GM12878 (cell line): Measurements from ENCODE around the gene UTP20. TPM values are rescaled to one million over a fixed set of nuclear protein-coding genes. Genes with fewer than 3 reads are reported as not detected.

Experiments
- polyA plus RNA-seq, 11 experiments: library from polyadenylated mRNA; depleted of rRNA in 4 of 11; unstranded in 6 of 11; stranded (reverse) in 5 of 11; fragments of >200 nt; fragmentation: Nextera tagmentation in 4 of 11; fragmentation: Illumina TruSeq in 1 of 11; extraction: Ambion mirVana in 4 of 11; extraction: Trizol in 1 of 11; gene quantifications; 1 replicate in 1 of 11; 2 replicates in 10 of 11; pipeline versions ENCODE4 v1.2.1 to v1.2.3, GENCODE V29; 2011 to 2016; ENCODE audit warnings: inconsistent platforms in 2 of 11, missing spikeins in 2 of 11, low read depth in 1 of 11
- small RNA-seq: library from RNA; depleted of rRNA; stranded (forward); fragments of <200 nt; gene quantifications from one replicate; pipeline ENCODE3, GENCODE V24; 2014
- total RNA-seq, 4 experiments: library from RNA; depleted of rRNA in 3 of 4; stranded (reverse); fragments of >200 nt in 3 of 4; fragmentation: Illumina TruSeq in 1 of 4; extraction: Trizol in 1 of 4; gene quantifications; 2 replicates each; pipeline versions ENCODE4 v1.2.1 to v1.2.3, GENCODE V29; 2013 to 2021

Gene UTP20
- total and polyA plus RNA-seq, 10 of the 15 experiments (the other 5 are each of a cell fraction or from before 2014, with no cell fraction given): 3.6 to 25.6 (median 16.7) TPM

Small RNA genes lying within 50 kb of the gene (small RNA-seq; reads per million reads assigned to genes)
- not detected for gene RNU6-1068P
- gene RPS27P23: not detected

Other genes starting within 250 kb of the UTP20 start
- not detected in 2 replicates for gene SLC5A8, start 69.9 kb upstream of the UTP20 start, total RNA-seq (2014; rRNA removed)
- not detected in 2 replicates for gene SLC5A8, start 69.9 kb upstream of the UTP20 start, total RNA-seq (2014; rRNA removed; fragmentation: Illumina TruSeq; extraction: Trizol)
- not detected in 2 replicates for gene SLC5A8, start 69.9 kb upstream of the UTP20 start, total RNA-seq (2021)
- not detected in 2 replicates for gene SLC5A8, start 69.9 kb upstream of the UTP20 start, polyA plus RNA-seq (2011; rRNA removed)
- gene SLC5A8, start 69.9 kb upstream of the UTP20 start, polyA plus RNA-seq (2014; fragmentation: Illumina TruSeq; extraction: Trizol): not detected in 2 replicates
- not detected for gene SLC5A8, start 69.9 kb upstream of the UTP20 start, polyA plus RNA-seq (2014; fragmentation: Nextera tagmentation; extraction: Ambion mirVana)
- gene SLC5A8, start 69.9 kb upstream of the UTP20 start, polyA plus RNA-seq (2014; rRNA removed): not detected in 2 replicates
- not detected for gene SLC5A8, start 69.9 kb upstream of the UTP20 start, polyA plus RNA-seq (2016; fragmentation: Nextera tagmentation; extraction: Ambion mirVana)
- 28.5 and 32.5 TPM in 2 replicates for gene ARL1, start 127.7 kb downstream of the UTP20 start, total RNA-seq (2014; rRNA removed)
- gene ARL1, start 127.7 kb downstream of the UTP20 start, total RNA-seq (2014; rRNA removed; fragmentation: Illumina TruSeq; extraction: Trizol): 48.4 and 53.8 TPM in 2 replicates
- 54.0 and 54.5 TPM in 2 replicates for gene ARL1, start 127.7 kb downstream of the UTP20 start, total RNA-seq (2021)
- 83.2 and 114 TPM in 2 replicates for gene ARL1, start 127.7 kb downstream of the UTP20 start, polyA plus RNA-seq (2011; rRNA removed)
- 65.4 and 90.5 TPM in 2 replicates for gene ARL1, start 127.7 kb downstream of the UTP20 start, polyA plus RNA-seq (2014; fragmentation: Illumina TruSeq; extraction: Trizol)
- 10 to 100 TPM; 84.5 to 95.0 TPM for gene ARL1, start 127.7 kb downstream of the UTP20 start, polyA plus RNA-seq (2014; fragmentation: Nextera tagmentation; extraction: Ambion mirVana)
- gene ARL1, start 127.7 kb downstream of the UTP20 start, polyA plus RNA-seq (2014; rRNA removed): 49.0 and 53.5 TPM in 2 replicates
- 10 to 100 TPM; 66.0 to 68.5 TPM for gene ARL1, start 127.7 kb downstream of the UTP20 start, polyA plus RNA-seq (2016; fragmentation: Nextera tagmentation; extraction: Ambion mirVana)
- 0.11 TPM in 1 of 2 replicates, not detected in the other for gene SPIC, start 195.2 kb downstream of the UTP20 start, total RNA-seq (2014; rRNA removed)
- 0.36 TPM in 1 of 2 replicates, not detected in the other for gene SPIC, start 195.2 kb downstream of the UTP20 start, total RNA-seq (2014; rRNA removed; fragmentation: Illumina TruSeq; extraction: Trizol)
- gene SPIC, start 195.2 kb downstream of the UTP20 start, total RNA-seq (2021): 0.29 TPM in 1 of 2 replicates, not detected in the other
- 2.2 TPM in 2 replicates for gene SPIC, start 195.2 kb downstream of the UTP20 start, polyA plus RNA-seq (2011; rRNA removed)
- not detected in 2 replicates for gene SPIC, start 195.2 kb downstream of the UTP20 start, polyA plus RNA-seq (2014; fragmentation: Illumina TruSeq; extraction: Trizol)
- gene SPIC, start 195.2 kb downstream of the UTP20 start, polyA plus RNA-seq (2014; fragmentation: Nextera tagmentation; extraction: Ambion mirVana): under 1 TPM; 0.07 to 0.14 TPM
- gene SPIC, start 195.2 kb downstream of the UTP20 start, polyA plus RNA-seq (2014; rRNA removed): not detected in 2 replicates
- gene SPIC, start 195.2 kb downstream of the UTP20 start, polyA plus RNA-seq (2016; fragmentation: Nextera tagmentation; extraction: Ambion mirVana): under 1 TPM in 1 of 2 experiments, not detected in 1; 0.21 TPM